AG10803 (cell line): ENCODE measurements around the gene SLC6A12.

ENCODE experiments used
- DNase-seq: peaks from one replicate; pipeline ENCODE4 v3.0.0; 2010; ENCODE audit warnings: low read depth
- H3K4me3 ChIP-seq: 2 replicates; pipeline ENCODE4 v1.5.1; 2011; ENCODE audit warnings: mild to moderate bottlenecking, low read length, control low read depth
- CTCF ChIP-seq: conservative IDR thresholded peaks from 2 replicates; pipeline ENCODE4 v1.5.1; 2011; ENCODE audit warnings: mild to moderate bottlenecking, low read length, control low read depth, inconsistent platforms

Gene SLC6A12

GRCh38 chr12:162467-163307 lies 51.3 kb downstream of the SLC6A12 start:
- TF ChIP-seq CTCF, result no peak
- H3K4me3 ChIP-seq, result no peak overlapping the region
- no peak for DNase-seq

GRCh38 chr12:161823-162222 lies 52.1 kb downstream of the SLC6A12 start:
- H3K4me3 ChIP-seq, result no peak overlapping the region
- DNase-seq, result no peak
- TF ChIP-seq CTCF, result no peak

GRCh38 chr12:160858-161257 lies 53.1 kb downstream of the SLC6A12 start:
- H3K4me3 ChIP-seq, result no peak overlapping the region
- DNase-seq, result no peak
- no peak for TF ChIP-seq CTCF

GRCh38 chr12:159156-159782 lies 54.7 kb downstream of the SLC6A12 start:
- no peak for DNase-seq
- no peak overlapping the region for H3K4me3 ChIP-seq
- TF ChIP-seq CTCF, result no peak

- TF ChIP-seq CTCF, result no peak
- H3K4me3 ChIP-seq, result no peak overlapping the region
- no peak for DNase-seq
These were observed 56.3 kb downstream of the SLC6A12 start for GRCh38 chr12:157644-158043.

GRCh38 chr12:156945-157344 lies 57.0 kb downstream of the SLC6A12 start:
- TF ChIP-seq CTCF, result no peak
- no peak for DNase-seq
- no peak overlapping the region for H3K4me3 ChIP-seq

GRCh38 chr12:155646-156045 lies 58.3 kb downstream of the SLC6A12 start:
- no peak overlapping the region for H3K4me3 ChIP-seq
- TF ChIP-seq CTCF, result no peak
- DNase-seq, result no peak
